GM12878 (cell line): ENCODE measurements around the gene KIF20B. TPM values are rescaled to one million over a fixed set of nuclear protein-coding genes. Genes with fewer than 3 reads are reported as not detected.

Source experiments
- BCL11A ChIP-seq: IDR thresholded peaks from 2 replicates; pipeline ENCODE4 v1.6.1; 2011; ENCODE audit warnings: low read depth, low read length
- BHLHE40 ChIP-seq, 2 experiments: fragments of 450-650 bp in 1 of 2; IDR thresholded peaks; 2 replicates each; pipeline ENCODE4 v1.6.1; 2011 to 2017; ENCODE audit warnings: low read depth in 2 of 2, borderline replicate concordance in 1 of 2, improper control_type of control experiment in 1 of 2, low read length in 1 of 2, mild to moderate bottlenecking in 1 of 2
- CHD4 ChIP-seq: fragments of 200-600 bp; sonication (generic); IDR thresholded peaks from 2 replicates; pipeline ENCODE4 v1.6.1; 2016; ENCODE audit warnings: mild to moderate bottlenecking
- FOXM1 ChIP-seq: IDR thresholded peaks from 2 replicates; pipeline ENCODE4 v1.6.1; 2012; ENCODE audit warnings: low read depth, mild to moderate bottlenecking, inconsistent platforms, low read length, moderate library complexity
- IKZF2 ChIP-seq, 2 experiments: fragments of 450-650 bp; IDR thresholded peaks; 2 replicates each; pipeline ENCODE4 v1.6.1; 2017; ENCODE audit warnings: mild to moderate bottlenecking in 2 of 2, moderate library complexity in 2 of 2
- KLF5 ChIP-seq: fragments of 450-650 bp; IDR thresholded peaks from 2 replicates; pipeline ENCODE4 v1.6.1; 2014; ENCODE audit warnings: mild to moderate bottlenecking; ENCODE audit not compliant: partially characterized antibody
- NFIC ChIP-seq: IDR thresholded peaks from 2 replicates; pipeline ENCODE4 v1.6.1; 2012; ENCODE audit warnings: low read depth, mild to moderate bottlenecking, inconsistent platforms, low read length, moderate library complexity
- NR2F1 ChIP-seq: fragments of 450-650 bp; conservative IDR thresholded peaks from 2 replicates; pipeline ENCODE4 v1.6.1; 2017; ENCODE audit warnings: mild to moderate bottlenecking
- RELB ChIP-seq: fragments of 450-650 bp; IDR thresholded peaks from 2 replicates; pipeline ENCODE4 v1.6.1; 2017; ENCODE audit warnings: low read depth, mild to moderate bottlenecking, moderate library complexity
- SIN3A ChIP-seq: IDR thresholded peaks from 2 replicates; pipeline ENCODE4 v1.6.1; 2012; ENCODE audit warnings: low read depth, low read length, improper control_type of control experiment
- SMAD1 ChIP-seq: fragments of 450-650 bp; IDR thresholded peaks from 2 replicates; pipeline ENCODE4 v1.6.1; 2018; ENCODE audit warnings: mild to moderate bottlenecking, low read depth; ENCODE audit not compliant: partially characterized antibody
- STAT3 ChIP-seq: IDR thresholded peaks from 2 replicates; pipeline ENCODE4 v1.6.1; 2011; ENCODE audit warnings: low read depth, low read length, improper control_type of control experiment
- WRNIP1 ChIP-seq: IDR thresholded peaks from 2 replicates; pipeline ENCODE4 v1.6.1; 2011; ENCODE audit warnings: low read depth, low read length, improper control_type of control experiment, borderline replicate concordance
- polyA plus RNA-seq, 11 experiments: library from polyadenylated mRNA; depleted of rRNA in 4 of 11; unstranded in 6 of 11; stranded (reverse) in 5 of 11; fragments of >200 nt; fragmentation: Nextera tagmentation in 4 of 11; fragmentation: Illumina TruSeq in 1 of 11; extraction: Ambion mirVana in 4 of 11; extraction: Trizol in 1 of 11; gene quantifications; 1 replicate in 1 of 11; 2 replicates in 10 of 11; pipeline versions ENCODE4 v1.2.1 to v1.2.3, GENCODE V29; 2011 to 2016; ENCODE audit warnings: inconsistent platforms in 2 of 11, missing spikeins in 2 of 11, low read depth in 1 of 11
- total RNA-seq, 4 experiments: library from RNA; depleted of rRNA in 3 of 4; stranded (reverse); fragments of >200 nt in 3 of 4; fragmentation: Illumina TruSeq in 1 of 4; extraction: Trizol in 1 of 4; gene quantifications; 2 replicates each; pipeline versions ENCODE4 v1.2.1 to v1.2.3, GENCODE V29; 2013 to 2021
- TF ChIP-seq, protein P1 (sequence below): IDR thresholded peaks from 2 replicates; pipeline ENCODE4 v1.6.1; 2012; ENCODE audit warnings: mild to moderate bottlenecking, low read depth, low read length
- TF ChIP-seq, protein P2 (sequence below), 3 experiments: IDR thresholded peaks in 2 of 3; conservative IDR thresholded peaks in 1 of 3; 2 replicates each; pipeline ENCODE4 v1.5.1; 2011; ENCODE audit warnings: low read depth in 3 of 3, low read length in 3 of 3, mild to moderate bottlenecking in 3 of 3, control low read depth in 2 of 3, moderate library complexity in 2 of 3, inconsistent platforms in 1 of 3, mixed read lengths in 1 of 3; ENCODE audit not compliant: control insufficient read depth in 2 of 3, insufficient read depth in 1 of 3; ENCODE audit errors: extremely low read depth in 1 of 3

Gene KIF20B
- total and polyA plus RNA-seq, 10 of the 15 experiments (the other 5 are each of a cell fraction or from before 2014, with no cell fraction given), result 15.6 to 67.7 (median 44.3) TPM

- no peak for TF ChIP-seq BHLHE40 (IDR thresholded peaks at IDR 0.05; ENCODE audit: borderline replicate concordance in 1 of 2, low read depth in 2 of 2, low read length in 1 of 2)
- TF ChIP-seq, protein P1, sequence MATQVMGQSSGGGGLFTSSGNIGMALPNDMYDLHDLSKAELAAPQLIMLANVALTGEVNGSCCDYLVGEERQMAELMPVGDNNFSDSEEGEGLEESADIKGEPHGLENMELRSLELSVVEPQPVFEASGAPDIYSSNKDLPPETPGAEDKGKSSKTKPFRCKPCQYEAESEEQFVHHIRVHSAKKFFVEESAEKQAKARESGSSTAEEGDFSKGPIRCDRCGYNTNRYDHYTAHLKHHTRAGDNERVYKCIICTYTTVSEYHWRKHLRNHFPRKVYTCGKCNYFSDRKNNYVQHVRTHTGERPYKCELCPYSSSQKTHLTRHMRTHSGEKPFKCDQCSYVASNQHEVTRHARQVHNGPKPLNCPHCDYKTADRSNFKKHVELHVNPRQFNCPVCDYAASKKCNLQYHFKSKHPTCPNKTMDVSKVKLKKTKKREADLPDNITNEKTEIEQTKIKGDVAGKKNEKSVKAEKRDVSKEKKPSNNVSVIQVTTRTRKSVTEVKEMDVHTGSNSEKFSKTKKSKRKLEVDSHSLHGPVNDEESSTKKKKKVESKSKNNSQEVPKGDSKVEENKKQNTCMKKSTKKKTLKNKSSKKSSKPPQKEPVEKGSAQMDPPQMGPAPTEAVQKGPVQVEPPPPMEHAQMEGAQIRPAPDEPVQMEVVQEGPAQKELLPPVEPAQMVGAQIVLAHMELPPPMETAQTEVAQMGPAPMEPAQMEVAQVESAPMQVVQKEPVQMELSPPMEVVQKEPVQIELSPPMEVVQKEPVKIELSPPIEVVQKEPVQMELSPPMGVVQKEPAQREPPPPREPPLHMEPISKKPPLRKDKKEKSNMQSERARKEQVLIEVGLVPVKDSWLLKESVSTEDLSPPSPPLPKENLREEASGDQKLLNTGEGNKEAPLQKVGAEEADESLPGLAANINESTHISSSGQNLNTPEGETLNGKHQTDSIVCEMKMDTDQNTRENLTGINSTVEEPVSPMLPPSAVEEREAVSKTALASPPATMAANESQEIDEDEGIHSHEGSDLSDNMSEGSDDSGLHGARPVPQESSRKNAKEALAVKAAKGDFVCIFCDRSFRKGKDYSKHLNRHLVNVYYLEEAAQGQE, result no peak
- TF ChIP-seq RELB, result peak; percentile 34; the same call in 1 of the 2 replicates
- TF ChIP-seq NR2F1, result no peak
- TF ChIP-seq IKZF2 (IDR thresholded peaks at IDR 0.05), result peak; percentile 83 to 85
- peak; percentile 88 for TF ChIP-seq NFIC
- no peak for TF ChIP-seq SIN3A
- TF ChIP-seq, protein P2, sequence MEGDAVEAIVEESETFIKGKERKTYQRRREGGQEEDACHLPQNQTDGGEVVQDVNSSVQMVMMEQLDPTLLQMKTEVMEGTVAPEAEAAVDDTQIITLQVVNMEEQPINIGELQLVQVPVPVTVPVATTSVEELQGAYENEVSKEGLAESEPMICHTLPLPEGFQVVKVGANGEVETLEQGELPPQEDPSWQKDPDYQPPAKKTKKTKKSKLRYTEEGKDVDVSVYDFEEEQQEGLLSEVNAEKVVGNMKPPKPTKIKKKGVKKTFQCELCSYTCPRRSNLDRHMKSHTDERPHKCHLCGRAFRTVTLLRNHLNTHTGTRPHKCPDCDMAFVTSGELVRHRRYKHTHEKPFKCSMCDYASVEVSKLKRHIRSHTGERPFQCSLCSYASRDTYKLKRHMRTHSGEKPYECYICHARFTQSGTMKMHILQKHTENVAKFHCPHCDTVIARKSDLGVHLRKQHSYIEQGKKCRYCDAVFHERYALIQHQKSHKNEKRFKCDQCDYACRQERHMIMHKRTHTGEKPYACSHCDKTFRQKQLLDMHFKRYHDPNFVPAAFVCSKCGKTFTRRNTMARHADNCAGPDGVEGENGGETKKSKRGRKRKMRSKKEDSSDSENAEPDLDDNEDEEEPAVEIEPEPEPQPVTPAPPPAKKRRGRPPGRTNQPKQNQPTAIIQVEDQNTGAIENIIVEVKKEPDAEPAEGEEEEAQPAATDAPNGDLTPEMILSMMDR (IDR thresholded peaks at IDR 0.05 in 2 of 3, conservative IDR thresholded peaks at IDR 0.05 in 1 of 3; ENCODE audit: control insufficient read depth in 2 of 3, extremely low read depth in 1 of 3, insufficient read depth in 1 of 3, low read depth in 3 of 3, low read length in 3 of 3), result no peak
- TF ChIP-seq BCL11A, result no peak
- TF ChIP-seq KLF5, result no peak
- TF ChIP-seq FOXM1, result 0 out of 2 replicates have a peak, but pooled peaks have one; percentile 41
- TF ChIP-seq SMAD1, result no peak
- 0 out of 2 replicates have a peak, but pooled peaks have one; percentile 27 for TF ChIP-seq STAT3
- TF ChIP-seq WRNIP1, result no peak
- no peak for TF ChIP-seq CHD4
Measured at GRCh38 chr10:89805599-89806013, 104.2 kb downstream of the KIF20B start (continued).
